GM19099 (cell line): Measurements from ENCODE around the gene GNAI1.

ENCODE experiments used
- POLR2A ChIP-seq: IDR thresholded peaks from 3 replicates; pipeline ENCODE4 v1.6.1; 2011; ENCODE audit warnings: low read depth; ENCODE audit not compliant: insufficient read length; ENCODE audit errors: extremely low read depth

GNAI1 gene

GRCh38 chr7:80141376-80141775 lies 6.7 kb downstream of the GNAI1 start:
- no peak for TF ChIP-seq POLR2A

- no peak for TF ChIP-seq POLR2A
Measured at GRCh38 chr7:80142853-80143580, 8.4 kb downstream of the GNAI1 start.

GRCh38 chr7:80145780-80146422 lies 11.3 kb downstream of the GNAI1 start:
- TF ChIP-seq POLR2A = no peak

- no peak for TF ChIP-seq POLR2A
Measured at GRCh38 chr7:80146545-80147182, 12.0 kb downstream of the GNAI1 start.

GRCh38 chr7:80147543-80148391 lies 13.1 kb downstream of the GNAI1 start:
- no peak for TF ChIP-seq POLR2A

- TF ChIP-seq POLR2A = no peak
Measured at GRCh38 chr7:80150611-80151273, 16.1 kb downstream of the GNAI1 start.

- TF ChIP-seq POLR2A = no peak
Measured at GRCh38 chr7:80151274-80151665, 16.6 kb downstream of the GNAI1 start.

- no peak for TF ChIP-seq POLR2A
Measured at GRCh38 chr7:80153446-80153845, 18.8 kb downstream of the GNAI1 start.

GRCh38 chr7:80154656-80155333 lies 20.2 kb downstream of the GNAI1 start:
- no peak for TF ChIP-seq POLR2A

GRCh38 chr7:80155374-80155773 lies 20.7 kb downstream of the GNAI1 start:
- no peak for TF ChIP-seq POLR2A

GRCh38 chr7:80159802-80160201 lies 25.2 kb downstream of the GNAI1 start:
- no peak for TF ChIP-seq POLR2A

- no peak for TF ChIP-seq POLR2A
Measured at GRCh38 chr7:80161466-80161865, 26.8 kb downstream of the GNAI1 start.

- TF ChIP-seq POLR2A = no peak
Measured at GRCh38 chr7:80165177-80165576, 30.5 kb downstream of the GNAI1 start.

- no peak for TF ChIP-seq POLR2A
Measured at GRCh38 chr7:80170445-80170844, 35.8 kb downstream of the GNAI1 start.
